ENCODE data around the gene ATP1B3. TPM values are rescaled to one million over a fixed set of nuclear protein-coding genes. Genes with fewer than 3 reads are reported as not detected.

Gene ATP1B3
- polyA plus RNA-seq: 106 and 131 TPM in 2 replicates
- 39.4 and 49.8 TPM in 2 replicates for polyA minus RNA-seq

DNA sequence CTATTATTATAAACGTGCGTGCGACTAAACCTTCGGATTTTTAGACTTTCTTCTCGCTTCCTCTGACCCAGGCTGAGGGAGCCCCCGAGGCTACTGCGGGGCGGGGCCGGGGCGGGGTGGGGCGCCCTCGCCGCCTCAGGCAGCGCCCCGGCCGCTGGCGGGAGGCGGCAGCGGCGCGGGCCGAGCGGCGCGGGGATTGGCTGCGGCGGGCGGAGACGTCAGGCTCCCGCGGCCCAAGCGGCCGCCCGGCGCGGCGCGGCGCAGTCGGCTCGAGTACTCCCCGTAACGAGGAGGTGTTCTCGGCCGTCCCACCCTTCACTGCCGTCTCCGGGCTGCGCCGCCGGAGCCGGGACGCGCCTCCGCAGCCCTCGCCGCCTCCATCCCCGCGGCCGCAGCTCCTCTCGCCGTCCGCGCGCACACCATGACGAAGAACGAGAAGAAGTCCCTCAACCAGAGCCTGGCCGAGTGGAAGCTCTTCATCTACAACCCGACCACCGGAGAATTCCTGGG lies at the start of gene ATP1B3:
ATP1B3 (plus strand) TSS at position 263 of the 510 bp plus-strand sequence; CDS start at position 422, 159 bp downstream.
- TF ChIP-seq RAD21 (conservative IDR thresholded peaks at IDR 0.05) (no peak), EZH2 (IDR thresholded peaks at IDR 0.05; ENCODE audit: borderline replicate concordance, insufficient read depth, low read length, poor library complexity, severe bottlenecking) (no peak), POLR2AphosphoS5 (IDR thresholded peaks at IDR 0.05) (peak; percentile 89), TAF1 (IDR thresholded peaks at IDR 0.05; ENCODE audit: low read depth) (peak; percentile 72), REST (IDR thresholded peaks at IDR 0.05; ENCODE audit: borderline replicate concordance) (peak; percentile 74), EP300 (conservative IDR thresholded peaks at IDR 0.05; ENCODE audit: poor library complexity, severe bottlenecking) (no peak)
- Histone ChIP-seq H3K79me2 (replicated peaks; ENCODE audit: insufficient read depth, low read length) (peaks cover 40% of the 10 kb centered on the region), H2AFZ (ENCODE audit: low read depth, low read length) (peak within 1 kb of the TSS; percentile 60), H3K9me3 (ENCODE audit: low read length) (no peaks in the 10 kb centered on the region), H3K36me3 (ENCODE audit: insufficient read depth, low read length) (no peaks in the 10 kb centered on the region), H3K9me2 (ENCODE audit: insufficient read depth, low read length) (no peaks in the 10 kb centered on the region), H3K4me2 (ENCODE audit: low read length) (peak within 1 kb of the TSS; percentile 89), H3K9ac (ENCODE audit: low read length) (peak within 1 kb of the TSS; percentile 99), H3F3A (ENCODE audit: insufficient read depth, low read length, poor library complexity, severe bottlenecking) (no peaks in the 10 kb centered on the region), H3K4me3 (ENCODE audit: low read length) (peak within 1 kb of the TSS; percentile 91), H4K20me1 (ENCODE audit: insufficient read depth) (peaks cover 3% of the 10 kb centered on the region), H3K27ac (ENCODE audit: low read length) (peak within 1 kb of the TSS; percentile 96), H3K27me3 (ENCODE audit: insufficient read depth, low read depth, low read length) (no peaks in the 10 kb centered on the region)

- no peaks in the 10 kb centered on the region for H3K27me3 ChIP-seq (ENCODE audit: insufficient read depth, low read depth, low read length)
- no peak overlapping the region for H3K4me3 ChIP-seq (ENCODE audit: low read length)
- no peak overlapping the region for H3K9ac ChIP-seq (ENCODE audit: low read length)
- no peak overlapping the region for H2AFZ ChIP-seq (ENCODE audit: low read depth, low read length)
- no peaks in the 10 kb centered on the region for H4K20me1 ChIP-seq (ENCODE audit: insufficient read depth)
- H3K79me2 ChIP-seq (replicated peaks; ENCODE audit: insufficient read depth, low read length): no peaks in the 10 kb centered on the region
- H3F3A ChIP-seq (ENCODE audit: insufficient read depth, low read length, poor library complexity, severe bottlenecking): no peaks in the 10 kb centered on the region
- no peaks in the 10 kb centered on the region for H3K9me3 ChIP-seq (ENCODE audit: low read length)
- no peaks in the 10 kb centered on the region for H3K36me3 ChIP-seq (ENCODE audit: insufficient read depth, low read length)
- TF ChIP-seq SMC3 (conservative IDR thresholded peaks at IDR 0.05; ENCODE audit: poor library complexity): no peak
- no peak for TF ChIP-seq MXI1 (conservative IDR thresholded peaks at IDR 0.05; ENCODE audit: poor library complexity, severe bottlenecking)
- TF ChIP-seq RAD21 (conservative IDR thresholded peaks at IDR 0.05): no peak
- TF ChIP-seq TAF1 (IDR thresholded peaks at IDR 0.05; ENCODE audit: low read depth): no peak
- no peak for TF ChIP-seq EP300 (conservative IDR thresholded peaks at IDR 0.05; ENCODE audit: poor library complexity, severe bottlenecking)
- no peak for TF ChIP-seq CTCF (IDR thresholded peaks at IDR 0.05; ENCODE audit: poor library complexity, severe bottlenecking)
- no peak for TF ChIP-seq EZH2 (IDR thresholded peaks at IDR 0.05; ENCODE audit: borderline replicate concordance, insufficient read depth, low read length, poor library complexity, severe bottlenecking)
- no peak for TF ChIP-seq POLR2AphosphoS5 (IDR thresholded peaks at IDR 0.05)
- TF ChIP-seq REST (IDR thresholded peaks at IDR 0.05; ENCODE audit: borderline replicate concordance): no peak
- no peak overlapping the region for H3K4me2 ChIP-seq (ENCODE audit: low read length)
- no peaks in the 10 kb centered on the region for H3K9me2 ChIP-seq (ENCODE audit: insufficient read depth, low read length)
- no peak overlapping the region for H3K27ac ChIP-seq (ENCODE audit: low read length)
These were observed 48.0 kb upstream of the ATP1B3 start for GRCh38 chr3:141828487-141828886.

All from neural cell (in vitro differentiated cells).